Mesothelial cell of epicardium (in vitro differentiated cells): Measurements from ENCODE around the gene ID2. TPM values are rescaled to one million over a fixed set of nuclear protein-coding genes. Genes with fewer than 3 reads are reported as not detected.
"Not testable (repeated sequence)": the region's sequence is repeated elsewhere in the genome, so short reads cannot be mapped to it uniquely, and the experiment has no call there.

Source experiments
- DNase-seq, 2 experiments: peaks; one replicate each; pipeline ENCODE4 v3.0.0; 2021; ENCODE audit warnings: low spot score in 2 of 2; ENCODE audit not compliant: unreplicated experiment in 2 of 2
- H3K27ac Mint-ChIP-seq: 2 replicates; pipeline ENCODE4 v1.8.0; 2021; ENCODE audit warnings: mixed read lengths
- H3K27me3 Mint-ChIP-seq: 2 replicates; pipeline ENCODE4 v1.8.0; 2021; ENCODE audit warnings: low read depth, mixed read lengths
- H3K36me3 Mint-ChIP-seq: 2 replicates; pipeline ENCODE4 v1.8.0; 2021; ENCODE audit warnings: mixed read lengths
- H3K4me1 Mint-ChIP-seq: 2 replicates; pipeline ENCODE4 v1.8.0; 2021; ENCODE audit warnings: mixed read lengths
- H3K4me3 Mint-ChIP-seq: 2 replicates; pipeline ENCODE4 v1.8.0; 2021; ENCODE audit warnings: mild to moderate bottlenecking, moderate library complexity, mixed read lengths
- H3K9me3 Mint-ChIP-seq: 2 replicates; pipeline ENCODE4 v1.8.0; 2021; ENCODE audit warnings: mixed read lengths
- CTCF ChIP-seq: fragments of 200-600 bp; sonication (generic); IDR thresholded peaks from one replicate; pipeline ENCODE4 v1.5.0; 2021; ENCODE audit warnings: antibody characterized with exemption; ENCODE audit not compliant: unreplicated experiment
- total RNA-seq: library from RNA; stranded (reverse); gene quantifications from 3 replicates; pipeline ENCODE4 v1.2.1, GENCODE V29; 2021

Gene ID2
- total RNA-seq, 1 donor from 2014 or later, result 240 TPM

GRCh38 chr2:8721410-8721809, 39.6 kb downstream of the ID2 start:
- no peaks in the 10 kb centered on the region for H3K4me1 Mint-ChIP-seq
- H3K36me3 Mint-ChIP-seq, result peaks cover 12% of the 10 kb centered on the region
- no peak overlapping the region for H3K27ac Mint-ChIP-seq
- no peaks in the 10 kb centered on the region for H3K9me3 Mint-ChIP-seq
- no peak overlapping the region for H3K4me3 Mint-ChIP-seq
- no peaks in the 10 kb centered on the region for H3K27me3 Mint-ChIP-seq
- no peak for TF ChIP-seq CTCF
- no peak for DNase-seq

GRCh38 chr2:8722986-8723385, 41.1 kb downstream of the ID2 start:
- DNase-seq, result no peak
- H3K4me3 Mint-ChIP-seq, result no peak overlapping the region
- no peaks in the 10 kb centered on the region for H3K4me1 Mint-ChIP-seq
- no peak for TF ChIP-seq CTCF
- H3K9me3 Mint-ChIP-seq, result no peaks in the 10 kb centered on the region
- no peak overlapping the region for H3K27ac Mint-ChIP-seq
- peaks cover 15% of the 10 kb centered on the region for H3K36me3 Mint-ChIP-seq
- no peaks in the 10 kb centered on the region for H3K27me3 Mint-ChIP-seq

DNA sequence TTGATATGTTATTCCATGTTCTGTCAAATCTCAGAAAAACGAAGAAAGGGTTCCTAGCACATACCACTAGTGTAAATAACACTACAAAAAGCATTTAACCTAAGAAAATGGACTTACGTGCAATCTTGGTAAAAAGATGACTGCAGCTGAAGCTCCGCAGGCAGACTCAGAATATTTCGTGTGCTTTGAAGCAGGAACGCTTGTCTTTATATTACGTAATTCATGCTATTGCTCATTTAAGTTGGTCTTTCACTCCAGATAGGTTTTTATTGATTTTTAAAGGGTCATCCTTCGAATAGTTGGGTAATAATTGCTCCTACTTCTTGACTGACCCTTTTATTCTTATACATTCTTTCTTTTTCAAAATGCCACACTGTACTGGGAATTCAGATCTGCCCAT, 44.0 kb downstream of the ID2 start:
- Mint-ChIP-seq H3K36me3 (peaks cover 40% of the 10 kb centered on the region), H3K27me3 (no peaks in the 10 kb centered on the region), H3K4me3 (no peak overlapping the region), H3K27ac (no peak overlapping the region), H3K9me3 (no peaks in the 10 kb centered on the region), H3K4me1 (no peaks in the 10 kb centered on the region)
- TF ChIP-seq CTCF, result no peak
- no peak for DNase-seq

GRCh38 chr2:8728305-8729015, 46.6 kb downstream of the ID2 start:
- no peak for TF ChIP-seq CTCF
- Mint-ChIP-seq H3K4me1 (no peaks in the 10 kb centered on the region), H3K4me3 (no peak overlapping the region), H3K36me3 (peaks cover 61% of the 10 kb centered on the region), H3K27ac (no peak overlapping the region), H3K27me3 (no peaks in the 10 kb centered on the region), H3K9me3 (no peaks in the 10 kb centered on the region)
- DNase-seq, result no peak

- H3K27ac Mint-ChIP-seq, H3K9me3 Mint-ChIP-seq, H3K4me1 Mint-ChIP-seq, H3K4me3 Mint-ChIP-seq, H3K27me3 Mint-ChIP-seq, DNase-seq: not testable (repeated sequence)
- H3K36me3 Mint-ChIP-seq, result peaks cover 66% of the 10 kb centered on the region
Observed at GRCh38 chr2:8729101-8729500, 47.2 kb downstream of the ID2 start.

DNA sequence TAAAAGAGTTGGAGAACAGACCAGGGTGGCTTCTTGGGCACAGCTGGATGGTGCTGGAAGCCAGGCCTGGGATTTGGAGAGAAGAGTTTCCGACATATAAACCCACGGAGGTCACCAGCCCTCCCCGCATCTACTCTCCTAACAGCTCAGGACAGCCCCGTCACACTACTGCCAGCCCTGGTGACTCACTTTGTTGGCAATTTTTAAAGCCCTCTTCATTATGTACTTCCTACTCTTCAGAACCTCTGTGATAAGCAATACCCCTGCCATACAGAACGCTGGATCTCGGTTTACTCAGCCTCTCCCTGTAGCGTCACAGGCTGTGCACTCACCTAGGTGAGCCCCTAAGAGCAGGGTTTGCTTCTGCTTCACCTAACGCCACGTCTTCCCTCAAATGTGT, 48.1 kb downstream of the ID2 start:
- H3K27ac Mint-ChIP-seq, result no peak overlapping the region
- no peak for TF ChIP-seq CTCF
- no peak overlapping the region for H3K4me3 Mint-ChIP-seq
- no peak for DNase-seq
- H3K4me1 Mint-ChIP-seq, result no peaks in the 10 kb centered on the region
- H3K27me3 Mint-ChIP-seq, result no peaks in the 10 kb centered on the region
- H3K36me3 Mint-ChIP-seq, result peaks cover 67% of the 10 kb centered on the region
- H3K9me3 Mint-ChIP-seq, result no peaks in the 10 kb centered on the region
